DMS 273 (cell line): ENCODE results near the gene TIAL1.
A peak's percentile ranks its signal among the peaks of the same experiment; 100 is the strongest.
"Not testable (repeated sequence)": the region's sequence is repeated elsewhere in the genome, so short reads cannot be mapped to it uniquely, and the experiment has no call there.

Source experiments
- DNase-seq: peaks from one replicate; lab custom pipeline; 2025; ENCODE audit not compliant: unreplicated experiment; lab: John Stamatoyannopoulos, UW

Gene TIAL1

DNA sequence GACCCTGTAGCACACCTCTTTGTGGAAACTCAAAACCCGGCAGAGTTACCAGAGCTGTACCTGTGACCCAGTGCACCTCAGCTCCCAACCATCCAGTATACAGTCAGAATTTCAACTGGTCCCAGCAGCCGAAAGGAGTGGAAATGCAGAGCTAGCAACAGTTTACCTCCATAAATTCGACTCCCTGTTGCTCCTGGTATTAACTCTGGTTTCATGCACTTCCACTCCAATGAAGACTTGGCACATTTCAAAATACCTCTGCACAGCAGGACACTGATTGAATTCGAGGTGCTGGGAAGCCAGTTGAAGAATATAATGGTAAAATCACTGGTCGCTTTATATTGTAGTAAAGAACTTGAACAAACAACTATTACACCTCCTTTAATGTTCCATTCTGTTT is 17.9 kb upstream of the TIAL1 start:
- no peak for DNase-seq

DNA sequence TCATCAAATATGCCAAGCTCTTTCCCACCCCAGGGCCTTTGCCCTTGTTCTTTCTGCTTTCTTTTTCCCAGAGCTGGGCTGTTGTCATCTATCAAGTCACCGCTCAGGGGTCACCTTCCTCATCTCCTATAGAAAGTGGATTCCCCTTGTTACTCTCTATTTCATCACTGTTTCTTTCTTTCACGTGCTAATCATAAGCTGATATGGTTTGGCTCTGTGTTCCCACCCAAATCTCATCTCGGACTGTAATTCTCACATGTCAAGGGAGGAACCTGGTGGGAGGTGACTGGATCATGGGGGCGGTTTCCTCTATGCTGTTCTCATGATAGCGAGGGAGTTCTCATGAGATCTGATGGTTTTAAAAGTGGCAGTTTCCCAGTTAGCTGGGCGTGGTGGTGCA is 17.0 kb upstream of the TIAL1 start:
- DNase-seq, result no peak

DNA sequence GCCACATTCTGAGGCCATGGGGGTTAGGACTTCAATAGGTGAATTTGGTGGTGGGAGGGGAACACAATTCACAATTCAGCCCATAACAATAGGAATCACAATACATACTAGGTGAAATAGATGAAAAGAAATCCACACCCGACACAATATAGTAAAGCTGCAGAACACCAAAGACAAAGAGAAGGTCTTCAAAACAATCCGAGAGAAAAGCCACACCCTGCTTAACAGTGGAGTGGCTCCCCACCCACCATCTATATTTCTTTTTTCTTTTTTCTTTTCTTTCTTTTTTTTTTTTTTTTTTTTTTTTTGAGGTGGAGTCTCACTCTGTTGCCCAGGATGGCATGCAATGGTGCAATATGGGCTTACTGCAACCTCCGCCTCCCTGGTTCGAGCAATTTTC is 14.7 kb upstream of the TIAL1 start:
- no peak for DNase-seq

DNA sequence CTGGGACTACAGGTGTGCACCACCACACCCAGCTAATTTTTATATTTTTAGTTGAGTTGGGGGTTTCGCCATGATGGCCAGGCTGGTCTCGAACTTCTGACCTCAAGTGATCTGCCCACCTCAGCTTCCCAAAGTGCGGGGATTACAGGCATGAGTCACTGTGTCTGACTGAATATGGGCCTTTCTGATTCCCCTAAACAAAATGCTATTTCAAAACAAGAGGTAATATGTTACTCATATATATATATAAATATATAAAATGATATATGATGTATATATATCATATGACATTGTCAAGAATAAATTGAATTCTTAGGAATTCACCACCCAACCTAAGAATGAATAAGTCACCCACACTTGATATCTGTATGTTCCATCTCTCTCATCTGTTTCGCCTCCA is 12.8 kb upstream of the TIAL1 start:
- no peak for DNase-seq

DNA sequence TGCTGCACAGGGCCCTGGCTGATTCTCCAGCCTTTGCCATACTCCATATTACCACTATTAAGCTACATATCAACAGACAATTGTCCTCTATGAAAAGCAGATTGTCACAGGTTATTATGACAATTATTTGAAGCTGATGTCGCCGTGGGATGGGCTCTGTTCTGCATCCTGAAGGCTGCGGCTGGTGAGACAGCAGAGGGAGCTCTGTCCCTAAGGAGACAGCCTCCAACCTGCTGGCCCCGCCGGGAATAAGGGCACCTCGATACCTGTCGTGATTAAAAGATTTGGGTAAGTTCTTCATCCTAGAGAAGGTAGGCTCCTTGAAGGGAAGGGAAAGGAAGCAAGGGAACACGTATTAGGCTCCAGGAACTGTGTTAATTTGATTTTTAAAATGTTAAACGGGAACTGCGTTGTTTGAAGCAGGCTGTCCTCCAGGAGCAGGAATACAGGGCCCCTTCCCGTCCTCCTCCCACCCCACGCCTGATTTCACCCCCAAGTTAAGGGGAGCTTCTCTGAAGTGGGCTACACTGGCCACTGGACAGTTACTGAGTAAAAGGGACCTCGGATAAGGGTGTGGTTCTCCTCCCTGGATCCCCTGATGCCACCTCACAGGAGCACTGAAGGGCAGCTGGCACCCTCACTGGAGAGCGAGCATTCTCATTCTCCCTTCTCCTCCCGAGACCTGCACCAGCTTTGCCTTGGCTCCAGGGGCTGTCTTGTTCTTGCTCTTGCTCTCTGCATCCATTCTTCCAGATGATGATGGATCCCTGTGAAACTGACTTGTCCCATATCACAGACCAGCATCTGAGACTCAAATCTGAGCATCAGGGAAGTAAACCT is 11.8 kb upstream of the TIAL1 start:
- DNase-seq, result peak; percentile 56

DNA sequence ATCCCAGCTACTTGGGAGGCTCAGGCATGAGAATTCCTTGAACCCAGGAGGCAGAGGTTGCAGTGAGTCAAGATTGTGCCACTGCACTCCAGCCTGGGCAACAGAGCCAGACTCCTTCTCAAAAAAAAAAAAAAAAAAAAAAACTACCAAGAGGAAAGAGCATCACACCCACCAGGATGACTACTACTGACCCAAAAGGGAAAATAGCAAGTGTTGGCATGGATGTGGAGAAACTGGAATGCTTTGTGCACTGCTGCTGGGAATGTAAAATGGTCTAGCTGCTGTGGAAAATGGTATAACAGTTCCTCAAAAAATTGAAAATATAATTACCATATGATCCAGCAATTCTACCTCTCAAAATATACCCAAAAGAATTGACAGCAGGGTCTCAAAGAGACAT is 7.7 kb upstream of the TIAL1 start:
- no peak for DNase-seq

- peak; percentile 43 for DNase-seq
These were observed 5.7 kb upstream of the TIAL1 start for GRCh38 chr10:119602241-119603095.

DNA sequence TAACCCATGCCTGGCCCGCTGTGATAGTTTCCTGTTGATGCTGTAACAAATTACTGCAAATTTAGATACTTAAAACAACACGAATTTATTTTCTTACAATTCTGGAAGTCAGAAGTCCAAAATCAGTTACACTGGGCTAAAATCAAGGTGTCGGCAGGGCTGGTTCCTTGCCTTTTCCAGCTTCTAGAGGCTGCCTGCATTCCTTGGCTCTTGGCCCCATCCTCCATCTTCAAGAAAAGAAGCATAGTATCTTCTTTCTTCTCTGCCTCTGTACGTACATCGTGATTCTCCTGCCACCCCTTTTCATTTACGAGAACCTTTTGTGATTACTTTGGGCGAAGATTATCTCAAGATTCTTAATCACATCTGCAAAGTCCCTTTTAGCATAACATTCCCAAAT is 1.6 kb upstream of the TIAL1 start:
- DNase-seq, result no peak

DNA sequence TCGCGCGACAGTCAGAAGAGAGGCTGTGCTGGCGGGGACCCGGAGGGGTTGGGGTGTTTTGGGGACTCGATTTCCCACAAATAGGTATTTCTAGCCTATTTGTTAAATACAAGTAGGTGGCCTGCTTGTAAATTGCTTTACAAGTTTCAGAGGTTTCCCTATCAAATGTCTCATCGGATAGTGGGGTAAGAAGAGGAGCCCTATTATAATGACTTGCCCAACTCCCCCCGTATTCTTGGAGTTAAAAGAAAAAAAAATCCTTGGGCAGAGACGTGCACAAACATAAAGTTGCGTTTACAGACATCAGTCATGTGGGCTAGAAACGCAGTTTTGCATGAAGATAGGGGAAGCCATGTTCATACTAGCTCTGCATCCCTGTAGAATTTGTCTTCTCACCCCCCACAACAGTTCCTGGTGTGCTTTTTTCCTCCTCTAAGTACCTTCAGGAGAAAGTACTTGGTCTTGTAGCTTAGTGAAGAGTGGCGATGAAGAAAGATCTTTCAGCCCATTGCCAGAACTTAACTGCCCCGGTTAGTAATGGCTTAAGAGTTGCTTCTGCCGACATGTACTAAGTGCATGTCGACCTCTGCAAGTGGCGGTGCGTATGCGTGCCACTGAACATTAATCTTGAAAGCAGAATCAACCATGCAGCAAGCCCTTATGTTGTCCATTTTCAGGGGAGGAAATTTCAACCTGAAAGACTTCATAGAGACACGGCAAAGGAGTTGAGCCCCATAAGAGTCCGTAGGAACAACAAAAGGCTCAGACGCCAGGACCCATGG is 832 bp upstream of the TIAL1 start:
- DNase-seq, result no peak

DNA sequence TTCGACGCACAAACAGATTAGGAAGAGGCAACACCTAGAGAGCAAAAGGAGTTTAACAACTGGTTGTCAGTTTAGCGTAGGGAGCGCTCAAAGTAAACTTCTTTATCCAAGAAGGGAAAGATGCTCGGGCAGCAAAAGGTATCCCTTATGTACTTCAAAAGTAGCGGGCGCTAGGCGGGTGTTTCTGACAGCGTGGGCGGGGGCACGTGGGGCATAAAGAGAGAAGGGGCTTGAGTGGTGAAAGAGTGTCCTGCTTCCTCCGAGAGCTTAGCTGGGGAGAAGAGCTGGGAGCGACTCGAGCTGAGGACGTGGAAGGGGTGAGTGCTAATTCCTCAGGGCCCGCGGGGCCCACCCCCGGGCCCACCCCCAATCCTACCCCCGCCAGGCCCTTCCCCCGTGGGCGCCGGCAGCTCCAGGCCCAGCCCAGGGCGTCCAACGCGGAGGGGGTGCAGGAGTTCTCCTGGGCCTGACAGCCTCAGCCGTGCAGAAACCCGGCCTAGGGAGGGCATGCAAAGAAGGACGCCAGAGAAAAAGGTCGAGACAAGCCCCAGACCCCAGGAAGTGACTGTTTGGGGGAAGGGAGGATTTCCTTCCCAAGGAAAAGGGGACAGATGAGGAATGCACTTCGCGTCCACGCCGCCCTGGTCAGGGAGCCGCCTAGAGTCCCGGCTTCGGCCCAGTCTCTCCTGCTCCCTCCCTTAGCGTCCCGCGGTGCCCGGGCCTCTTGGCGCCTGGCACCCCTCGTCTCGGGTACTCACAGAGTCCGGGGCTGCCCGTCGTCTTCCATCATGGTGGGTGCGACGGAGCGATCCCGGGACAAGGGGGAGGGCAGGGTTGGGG is 868 bp downstream of the TIAL1 start:
- DNase-seq, result peak; percentile 60

- DNase-seq, result peak; percentile 40
These were observed 1.6 kb downstream of the TIAL1 start for GRCh38 chr10:119595134-119595675.

GRCh38 chr10:119588071-119588470 is 8.7 kb downstream of the TIAL1 start:
- no peak for DNase-seq

GRCh38 chr10:119578355-119578754 is 18.4 kb downstream of the TIAL1 start:
- DNase-seq, result no peak

DNA sequence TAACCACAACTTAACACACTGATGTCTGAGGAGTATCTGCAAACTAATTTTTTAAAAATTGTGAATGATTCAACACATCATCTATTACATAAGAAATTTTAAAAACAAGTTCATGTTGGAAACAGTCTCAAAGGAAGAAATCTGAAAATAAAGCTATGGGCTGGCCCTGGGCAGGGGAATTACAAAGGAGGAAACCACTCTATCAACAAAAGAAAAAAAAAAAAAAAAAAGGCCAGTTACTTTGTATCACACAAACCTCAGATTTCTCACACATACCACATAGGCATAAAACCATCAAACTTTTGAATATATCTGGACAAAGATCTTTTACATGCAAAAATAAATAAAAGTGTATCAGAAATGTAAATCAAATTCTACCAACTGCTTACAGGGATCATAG is 20.8 kb downstream of the TIAL1 start:
- DNase-seq, result no peak

DNA sequence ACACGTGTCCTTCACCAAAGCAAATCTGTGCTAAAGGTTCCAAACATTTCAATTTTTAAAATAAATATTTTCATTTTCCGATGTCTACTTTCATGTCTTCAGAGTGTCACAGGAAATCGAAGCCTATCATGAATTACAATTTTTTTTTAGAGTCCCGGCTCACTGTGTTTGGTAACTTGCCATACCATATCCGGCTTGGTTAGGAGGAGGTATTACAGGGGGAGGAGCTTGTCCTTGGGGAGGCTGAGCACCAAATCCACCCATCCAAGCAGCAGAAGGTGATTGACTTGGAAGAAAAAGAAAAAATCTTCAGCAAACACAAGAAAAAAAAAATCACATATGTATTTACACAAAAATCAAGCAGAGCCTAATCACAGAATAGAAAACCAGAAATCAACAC is 21.3 kb downstream of the TIAL1 start:
- peak; percentile 17 for DNase-seq

DNA sequence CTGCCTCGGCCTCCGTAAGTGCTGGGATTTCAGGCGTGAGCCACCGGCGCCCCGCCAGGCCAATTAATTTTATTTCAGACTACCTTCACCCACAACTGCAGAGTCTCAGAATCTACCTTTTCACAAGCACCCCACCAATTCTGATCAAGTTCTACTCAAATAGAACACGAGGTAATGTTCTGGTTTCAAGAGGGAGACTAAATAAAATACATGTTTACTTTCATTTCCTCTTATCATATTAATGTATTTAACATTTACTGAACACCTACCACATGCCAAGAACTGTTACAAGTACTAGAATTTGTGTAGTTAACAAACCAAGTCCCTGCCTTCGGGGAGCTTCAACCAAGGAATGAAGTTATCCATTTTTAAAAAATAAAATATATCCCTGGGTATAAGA is 28.8 kb downstream of the TIAL1 start:
- no peak for DNase-seq

GRCh38 chr10:119562097-119562496 is 34.7 kb downstream of the TIAL1 start:
- DNase-seq, result no peak

DNA sequence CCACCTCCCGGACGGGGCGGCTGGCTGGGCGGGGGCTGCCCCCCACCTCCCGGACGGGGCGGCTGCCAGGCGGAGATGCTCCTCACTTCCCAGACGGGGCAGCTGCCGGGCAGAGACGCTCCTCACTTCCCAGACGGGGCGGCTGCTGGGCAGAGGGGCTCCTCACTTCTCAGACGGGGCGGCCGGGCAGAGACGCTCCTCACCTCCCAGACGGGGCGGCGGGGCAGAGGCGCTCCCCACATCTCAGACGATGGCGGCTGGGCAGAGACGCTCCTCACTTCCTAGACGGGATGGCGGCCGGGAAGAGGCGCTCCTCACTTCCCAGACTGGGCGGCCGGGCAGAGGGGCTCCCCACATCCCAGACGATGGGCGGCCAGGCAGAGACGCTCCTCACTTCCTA is 37.3 kb downstream of the TIAL1 start:
- DNase-seq, result not testable (repeated sequence)

- not testable (repeated sequence) for DNase-seq
These were observed 40.7 kb downstream of the TIAL1 start for GRCh38 chr10:119556081-119556480.

DNA sequence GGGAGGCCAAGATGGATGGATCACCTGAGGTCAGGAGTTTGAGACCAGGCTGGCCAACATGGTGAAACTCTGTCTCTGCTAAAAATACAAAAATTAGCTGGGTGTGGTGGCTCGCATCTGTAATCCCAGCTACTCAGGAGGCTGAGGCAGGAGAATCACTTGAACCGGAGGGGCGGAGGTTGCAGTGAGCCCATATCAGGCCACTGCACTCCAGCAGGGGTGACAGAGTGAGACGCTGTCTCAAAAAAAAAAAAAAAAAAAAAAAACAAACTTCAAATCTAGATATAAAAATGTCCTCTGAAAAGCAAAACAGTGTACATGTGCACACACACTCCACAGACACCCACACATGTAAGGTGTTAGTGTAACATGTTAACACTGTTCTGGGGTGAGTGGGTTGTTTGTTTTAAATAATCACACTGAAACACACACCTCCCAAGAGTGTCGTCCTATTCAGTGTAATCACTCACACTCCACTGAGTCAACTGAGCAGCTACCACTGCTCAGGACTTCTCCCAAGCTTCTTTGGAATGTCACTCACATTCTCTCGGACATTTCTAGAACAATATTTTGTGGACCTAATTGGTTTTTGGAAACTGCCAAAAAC is 41.5 kb downstream of the TIAL1 start:
- no peak for DNase-seq
